Esophagus muscularis mucosa (tissue), 4 donors: ENCODE measurements around the gene GJA1. TPM values are rescaled to one million over a fixed set of nuclear protein-coding genes. Genes with fewer than 3 reads are reported as not detected.

Experiments used
- DNase-seq: peaks from one replicate; pipeline ENCODE4 v3.0.0-alpha.2; 2017; ENCODE audit errors: extremely low spot score
- H3K27ac ChIP-seq, 4 donors: fragments of 200-600 bp; sonication (generic); replicated peaks in 1 of 4; 1 replicate in 3 of 4; 2 replicates in 1 of 4; pipeline ENCODE4 v1.5.1; 2016 to 2019; ENCODE audit warnings: mild to moderate bottlenecking in 1 of 4
- H3K27me3 ChIP-seq, 4 donors: fragments of 200-600 bp; sonication (generic); one replicate each; pipeline versions ENCODE4 v1.5.1 to v1.6.0; 2016 to 2019
- H3K36me3 ChIP-seq, 4 donors: fragments of 200-600 bp; sonication (generic); one replicate each; pipeline ENCODE4 v1.5.1; 2016 to 2019
- H3K4me1 ChIP-seq, 4 donors: fragments of 200-600 bp; sonication (generic); one replicate each; pipeline ENCODE4 v1.5.1; 2016 to 2019
- H3K4me3 ChIP-seq, 4 donors: fragments of 200-600 bp; sonication (generic); 1 replicate in 2 of 4; 2 replicates in 2 of 4; pipeline ENCODE4 v1.5.1; 2016 to 2019; ENCODE audit warnings: mild to moderate bottlenecking in 4 of 4, moderate library complexity in 1 of 4
- H3K9me3 ChIP-seq, 4 donors: fragments of 200-600 bp; sonication (generic); 1 replicate in 3 of 4; 2 replicates in 1 of 4; pipeline ENCODE4 v1.5.1; 2016 to 2019
- EP300 ChIP-seq: sonication (generic); formaldehyde crosslinking; IDR thresholded peaks from one replicate; pipeline ENCODE4 v1.6.1; 2017; ENCODE audit warnings: antibody characterized with exemption
- POLR2A ChIP-seq: fragments of 450-650 bp; IDR thresholded peaks from one replicate; pipeline ENCODE4 v1.6.1; 2017; ENCODE audit warnings: antibody characterized with exemption, moderate library complexity, mild to moderate bottlenecking, low read depth
- POLR2AphosphoS5 ChIP-seq, 2 donors: sonication (generic); formaldehyde crosslinking; IDR thresholded peaks; one replicate each; pipeline ENCODE4 v1.6.1; 2017; ENCODE audit warnings: antibody characterized with exemption in 2 of 2
- WGBS: methylation state at CpG from one replicate; pipeline ENCODE4 v1.1.5; 2018; 5-methylcytosine and 5-hydroxymethylcytosine counted together
- intact Hi-C: fragments of 100-400 bp; cut with DNase I; formaldehyde crosslinking; loops from one replicate; pipeline ENCODE4 v1.15.1; 2023
- total RNA-seq, 4 donors: library from RNA; depleted of rRNA; stranded (reverse); fragments of >200 nt; gene quantifications; one replicate each; pipeline versions ENCODE4 v1.1.0 to v1.2.1, GENCODE V29; 2016
- TF ChIP-seq, protein P1 (sequence below), 3 experiments: fragments of 200-600 bp in 2 of 3; fragments of 450-650 bp in 1 of 3; sonication (generic) in 2 of 3; IDR thresholded peaks; one replicate each; pipeline ENCODE4 v1.5.1; 2017 to 2019; ENCODE audit warnings: antibody characterized with exemption in 3 of 3, mild to moderate bottlenecking in 2 of 3, moderate library complexity in 1 of 3

Gene GJA1
- total RNA-seq, 4 donors from 2014 or later: 240 to 502 (median 375) TPM

DNA sequence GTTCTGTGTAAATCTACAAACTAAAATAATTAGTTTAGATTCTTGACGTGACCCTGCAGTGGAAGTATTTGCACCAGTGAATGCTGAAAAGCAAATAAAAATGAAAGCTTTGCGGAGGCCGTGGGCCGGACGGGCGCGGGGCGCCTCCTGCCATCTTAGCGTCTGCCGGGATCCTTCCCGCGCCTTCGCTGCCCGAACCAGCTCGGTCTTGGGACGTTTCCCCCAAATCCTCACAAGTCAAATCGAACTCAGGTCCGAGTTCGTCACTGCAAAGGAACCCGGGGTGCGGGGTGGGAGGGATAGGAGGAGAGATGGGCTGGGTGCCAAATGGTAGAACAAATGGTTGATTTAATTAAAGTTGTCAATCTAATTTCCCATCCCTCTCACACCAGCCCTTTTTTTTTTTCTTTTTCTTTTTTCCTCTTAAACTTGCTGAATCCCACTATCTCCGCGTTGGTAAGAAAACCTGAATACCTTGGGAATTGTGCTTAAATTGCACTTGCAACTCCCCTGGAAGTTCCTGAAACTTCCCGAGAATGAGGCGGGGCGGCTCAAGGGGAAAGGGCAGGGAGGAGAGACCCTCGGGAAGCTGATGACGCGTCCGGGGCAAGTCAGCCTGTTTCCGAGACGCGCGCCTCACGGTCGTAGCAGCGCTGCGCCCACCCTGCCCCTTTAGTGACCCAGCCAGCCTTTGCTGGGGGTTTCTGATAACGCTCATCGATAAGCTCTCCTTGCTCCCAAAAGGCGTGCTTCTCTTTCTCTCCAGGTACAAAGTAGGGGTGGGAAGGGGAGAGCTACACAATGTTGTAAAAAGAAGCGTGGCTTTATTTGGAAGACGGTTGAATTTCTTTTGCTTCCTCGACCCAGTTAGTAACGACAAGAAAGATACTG is 1.8 kb downstream of the GJA1 start:
- Histone ChIP-seq H3K27me3 (no peaks in the 10 kb centered on the region), H3K27ac (peak overlapping the region; percentile 87 to 94 (median 92)), H3K9me3 (no peaks in the 10 kb centered on the region), H3K36me3 (no peaks in the 10 kb centered on the region), H3K4me3 (peak overlapping the region; percentile 69 to 81 (median 72)), H3K4me1 (peaks cover 0 to 56% (median 44%) of the 10 kb centered on the region in 4 donors)
- no peak for DNase-seq
- intact Hi-C loops: loop anchor here (5.0 kb wide), 2 partner anchors 65 to 155 kb away; no protein-coding TSS in a partner anchor
- under 1% methylated on average over 40 of the region's 45 CpGs for WGBS
- TF ChIP-seq, protein P1, sequence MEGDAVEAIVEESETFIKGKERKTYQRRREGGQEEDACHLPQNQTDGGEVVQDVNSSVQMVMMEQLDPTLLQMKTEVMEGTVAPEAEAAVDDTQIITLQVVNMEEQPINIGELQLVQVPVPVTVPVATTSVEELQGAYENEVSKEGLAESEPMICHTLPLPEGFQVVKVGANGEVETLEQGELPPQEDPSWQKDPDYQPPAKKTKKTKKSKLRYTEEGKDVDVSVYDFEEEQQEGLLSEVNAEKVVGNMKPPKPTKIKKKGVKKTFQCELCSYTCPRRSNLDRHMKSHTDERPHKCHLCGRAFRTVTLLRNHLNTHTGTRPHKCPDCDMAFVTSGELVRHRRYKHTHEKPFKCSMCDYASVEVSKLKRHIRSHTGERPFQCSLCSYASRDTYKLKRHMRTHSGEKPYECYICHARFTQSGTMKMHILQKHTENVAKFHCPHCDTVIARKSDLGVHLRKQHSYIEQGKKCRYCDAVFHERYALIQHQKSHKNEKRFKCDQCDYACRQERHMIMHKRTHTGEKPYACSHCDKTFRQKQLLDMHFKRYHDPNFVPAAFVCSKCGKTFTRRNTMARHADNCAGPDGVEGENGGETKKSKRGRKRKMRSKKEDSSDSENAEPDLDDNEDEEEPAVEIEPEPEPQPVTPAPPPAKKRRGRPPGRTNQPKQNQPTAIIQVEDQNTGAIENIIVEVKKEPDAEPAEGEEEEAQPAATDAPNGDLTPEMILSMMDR (IDR thresholded peaks at IDR 0.05): no peak
- no peak for TF ChIP-seq POLR2AphosphoS5 (IDR thresholded peaks at IDR 0.05)
- no peak for TF ChIP-seq POLR2A
- no peak for TF ChIP-seq EP300

DNA sequence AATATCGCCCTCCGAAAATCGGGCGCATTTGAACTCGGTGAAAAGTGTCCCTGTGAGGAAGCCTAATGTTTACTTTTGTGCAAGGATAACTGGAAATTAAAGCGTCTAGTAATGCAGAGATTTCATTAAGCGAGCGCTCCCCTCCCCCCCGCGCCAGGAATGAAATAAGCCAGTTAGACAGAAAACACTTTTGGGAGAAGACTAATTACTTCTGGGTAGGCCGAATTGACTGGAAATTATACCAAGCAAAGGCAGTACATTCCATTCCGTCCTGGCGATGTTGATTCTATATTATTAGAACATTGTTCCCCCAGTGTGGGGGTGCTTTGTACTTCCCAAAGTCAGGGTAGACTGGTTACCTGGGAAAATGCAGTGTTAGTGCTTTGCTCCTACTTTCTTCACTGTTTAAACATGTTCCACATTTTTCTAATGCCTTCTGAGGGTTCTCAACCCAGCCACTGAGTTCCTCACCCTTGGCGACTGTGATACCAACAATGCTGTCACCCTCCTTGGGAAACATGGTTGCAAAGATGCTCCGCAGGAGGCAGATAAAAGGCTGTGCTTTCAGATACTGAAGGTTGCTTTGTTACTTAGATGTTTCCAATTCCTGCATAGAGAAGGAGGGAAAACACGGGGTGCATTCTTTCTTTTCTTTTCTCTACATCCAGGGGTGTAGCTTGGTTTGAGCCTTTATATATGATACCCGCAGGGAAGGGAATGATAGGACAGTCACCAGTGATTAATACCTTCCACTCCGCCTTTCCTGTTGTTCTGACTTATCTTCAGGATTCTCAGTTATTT is 2.6 kb downstream of the GJA1 start:
- 14% methylated on average over 17 of the region's 18 CpGs for WGBS
- intact Hi-C loops: loop anchor here (5.0 kb wide), 2 partner anchors 64 to 154 kb away; no protein-coding TSS in a partner anchor
- no peaks in the 10 kb centered on the region for H3K36me3 ChIP-seq
- no peaks in the 10 kb centered on the region for H3K9me3 ChIP-seq
- H3K27me3 ChIP-seq: no peaks in the 10 kb centered on the region
- H3K27ac ChIP-seq: peak overlapping the region; percentile 87 to 94 (median 92)
- no peak for DNase-seq
- peak overlapping the region; percentile 69 to 81 (median 72) for H3K4me3 ChIP-seq
- peak in 1 of 2 donors; percentile 75 for TF ChIP-seq POLR2AphosphoS5 (IDR thresholded peaks at IDR 0.05)
- TF ChIP-seq, protein P1 (IDR thresholded peaks at IDR 0.05): no peak
- peak; percentile 11 for TF ChIP-seq POLR2A
- peak; percentile 94 for TF ChIP-seq EP300
- H3K4me1 ChIP-seq: peaks cover 2 to 59% (median 47%) of the 10 kb centered on the region in 4 donors

DNA sequence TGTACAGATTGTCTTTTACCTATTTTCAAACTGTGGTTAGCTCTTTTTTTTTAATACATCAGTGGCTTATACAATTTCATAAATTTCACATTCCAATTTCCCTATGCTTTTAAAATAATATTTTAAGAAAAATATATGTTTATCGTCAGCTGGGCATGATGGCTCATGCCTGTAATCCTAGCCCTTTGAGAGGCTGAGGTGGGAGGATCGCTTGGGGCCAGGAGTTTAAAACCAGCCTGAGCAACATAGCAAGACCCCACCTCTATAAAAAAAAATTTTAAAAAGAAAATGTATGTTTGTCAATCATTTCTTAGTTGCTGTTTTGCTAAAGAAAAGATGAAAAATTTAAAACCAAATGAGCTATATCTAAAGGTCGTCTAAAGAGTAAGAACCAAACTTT is 3.4 kb downstream of the GJA1 start:
- 68% methylated on average over 3 of the region's 3 CpGs for WGBS

DNA sequence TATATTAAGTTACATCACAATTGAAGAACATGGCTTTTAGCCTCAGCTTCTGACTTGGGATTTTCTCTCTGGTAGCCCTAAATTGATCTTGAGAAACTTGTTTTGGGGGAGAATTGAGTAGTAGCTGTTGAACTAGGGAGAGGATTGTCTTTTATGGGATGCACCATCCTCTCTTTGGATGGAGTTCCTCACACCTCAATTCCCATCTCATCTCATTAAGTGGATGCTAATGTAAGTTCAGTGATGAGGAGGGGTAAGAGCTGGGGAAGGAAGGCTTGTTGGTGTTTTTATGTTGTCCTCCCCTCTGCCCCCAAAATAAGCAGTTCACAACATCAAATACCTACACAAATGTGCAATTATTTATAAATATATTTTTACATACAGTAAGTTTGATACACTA is 4.0 kb downstream of the GJA1 start:
- Histone ChIP-seq H3K4me1 (peaks cover 11 to 60% (median 55%) of the 10 kb centered on the region in 4 donors), H3K9me3 (no peaks in the 10 kb centered on the region), H3K27ac (peak overlapping the region; percentile 87 to 94 (median 92)), H3K4me3 (peak overlapping the region; percentile 69 to 81 (median 72)), H3K27me3 (no peaks in the 10 kb centered on the region), H3K36me3 (no peaks in the 10 kb centered on the region)
- TF ChIP-seq EP300 (no peak), POLR2AphosphoS5 (IDR thresholded peaks at IDR 0.05) (no peak), POLR2A (no peak)
- TF ChIP-seq, protein P1 (IDR thresholded peaks at IDR 0.05): no peak
- intact Hi-C loops: loop anchor here (5.0 kb wide), 2 partner anchors 63 to 153 kb away; no protein-coding TSS in a partner anchor
- no peak for DNase-seq

More for the DNA sequence above, 3.4 kb downstream of the GJA1 start:
- H3K4me1 ChIP-seq: peaks cover 7 to 60% (median 53%) of the 10 kb centered on the region in 4 donors
- H3K27ac ChIP-seq: peak overlapping the region; percentile 87 to 94 (median 92)
- H3K36me3 ChIP-seq: no peaks in the 10 kb centered on the region
- intact Hi-C loops: loop anchor here (5.0 kb wide), 2 partner anchors 63 to 153 kb away; no protein-coding TSS in a partner anchor
- DNase-seq: no peak
- no peaks in the 10 kb centered on the region for H3K9me3 ChIP-seq
- TF ChIP-seq EP300 (no peak), POLR2AphosphoS5 (IDR thresholded peaks at IDR 0.05) (no peak), POLR2A (no peak)
- TF ChIP-seq, protein P1 (IDR thresholded peaks at IDR 0.05): no peak
- no peaks in the 10 kb centered on the region for H3K27me3 ChIP-seq
- peak overlapping the region; percentile 69 to 81 (median 72) for H3K4me3 ChIP-seq
